GM23338 (cell line): ENCODE results near the gene ERN1. TPM values are rescaled to one million over a fixed set of nuclear protein-coding genes. Genes with fewer than 3 reads are reported as not detected.

Experiments used
- ATAC-seq: fragments of 200-7000 bp; cut with Tn5 transposase; 3 replicates; pipeline ENCODE4 v1.9.1; 2020
- DNase-seq: peaks from one replicate; pipeline ENCODE4 v3.0.0-alpha.2; 2015; ENCODE audit warnings: low spot score
- H2AFZ ChIP-seq: fragments of 200-600 bp; sonication (generic); 2 replicates; pipeline ENCODE4 v1.8.0; 2016; ENCODE audit warnings: antibody characterized with exemption, mild to moderate bottlenecking, moderate library complexity
- H3F3A ChIP-seq: fragments of 200-600 bp; sonication (generic); replicated peaks from 2 replicates; pipeline ENCODE4 v1.8.0; 2017; ENCODE audit warnings: antibody characterized with exemption, mixed run types, low read depth
- H3K27ac ChIP-seq: fragments of 200-600 bp; sonication (generic); 2 replicates; pipeline ENCODE4 v1.6.1; 2016; ENCODE audit warnings: low read depth
- H3K27me3 ChIP-seq: fragments of 200-600 bp; sonication (generic); 2 replicates; pipeline ENCODE4 v1.8.0; 2016; ENCODE audit warnings: mild to moderate bottlenecking, mixed run types, moderate library complexity; ENCODE audit not compliant: insufficient read depth
- H3K36me3 ChIP-seq: fragments of 200-600 bp; sonication (generic); 2 replicates; pipeline ENCODE4 v1.8.0; 2016; ENCODE audit warnings: mild to moderate bottlenecking; ENCODE audit not compliant: insufficient read depth
- H3K4me1 ChIP-seq: fragments of 200-600 bp; sonication (generic); 2 replicates; pipeline ENCODE4 v1.8.0; 2016; ENCODE audit warnings: mild to moderate bottlenecking, moderate library complexity; ENCODE audit not compliant: insufficient read depth
- H3K4me2 ChIP-seq: fragments of 200-600 bp; sonication (generic); 2 replicates; pipeline ENCODE4 v1.7.1; 2017; ENCODE audit warnings: mixed run types
- H3K4me3 ChIP-seq: fragments of 200-600 bp; sonication (generic); 2 replicates; pipeline ENCODE4 v1.6.1; 2016; ENCODE audit warnings: mixed run types
- H3K79me2 ChIP-seq: fragments of 200-600 bp; sonication (generic); replicated peaks from 2 replicates; pipeline ENCODE4 v1.8.0; 2017; ENCODE audit warnings: mild to moderate bottlenecking; ENCODE audit not compliant: insufficient read depth
- H3K9me2 ChIP-seq: fragments of 200-600 bp; sonication (generic); 2 replicates; pipeline ENCODE4 v1.8.0; 2017; ENCODE audit not compliant: insufficient read depth
- H4K20me1 ChIP-seq: fragments of 200-600 bp; sonication (generic); replicated peaks from 2 replicates; pipeline ENCODE4 v1.8.0; 2017; ENCODE audit warnings: mild to moderate bottlenecking; ENCODE audit not compliant: insufficient read depth
- H3K27ac Mint-ChIP-seq: 2 replicates; pipeline ENCODE4 v1.8.0; 2020; ENCODE audit warnings: inconsistent platforms, mild to moderate bottlenecking, moderate library complexity, mixed read lengths
- H3K27me3 Mint-ChIP-seq: 3 replicates; pipeline ENCODE4 v1.8.0; 2022; ENCODE audit warnings: low read depth, mild to moderate bottlenecking, moderate library complexity, mixed read lengths, inconsistent platforms; ENCODE audit not compliant: insufficient read depth, poor library complexity
- H3K36me3 Mint-ChIP-seq: 3 replicates; pipeline ENCODE4 v1.8.0; 2021; ENCODE audit warnings: low read depth, mild to moderate bottlenecking, inconsistent platforms, moderate library complexity, mixed read lengths
- H3K4me1 Mint-ChIP-seq: 3 replicates; pipeline ENCODE4 v1.8.0; 2020; ENCODE audit warnings: mild to moderate bottlenecking, inconsistent platforms, mixed read lengths
- H3K4me3 Mint-ChIP-seq: 3 replicates; pipeline ENCODE4 v1.8.0; 2021; ENCODE audit warnings: moderate library complexity, mild to moderate bottlenecking, inconsistent platforms, mixed read lengths
- H3K9me3 Mint-ChIP-seq: 3 replicates; pipeline ENCODE4 v1.8.0; 2020; ENCODE audit warnings: moderate library complexity, mild to moderate bottlenecking, inconsistent platforms, mixed read lengths
- CREB1 ChIP-seq: fragments of 250-450 bp; sonication (Bioruptor Pico); IDR thresholded peaks from 2 replicates; pipeline ENCODE4 v1.5.0; 2020; ENCODE audit warnings: low read depth, mild to moderate bottlenecking, moderate library complexity
- EZH2 ChIP-seq: fragments of 200-600 bp; sonication (generic); IDR thresholded peaks from one replicate; pipeline ENCODE4 v1.8.0; 2017; ENCODE audit warnings: antibody characterized with exemption, mild to moderate bottlenecking, low read depth; ENCODE audit not compliant: unreplicated experiment
- EZH2phosphoT487 ChIP-seq: fragments of 200-600 bp; sonication (generic); IDR thresholded peaks from one replicate; pipeline ENCODE4 v1.8.1; 2018; ENCODE audit warnings: antibody characterized with exemption; ENCODE audit not compliant: unreplicated experiment
- POLR2AphosphoS5 ChIP-seq: IDR thresholded peaks from 2 replicates; pipeline ENCODE4 v1.6.1; 2016; ENCODE audit warnings: antibody characterized with exemption, low read depth
- ZNF114 ChIP-seq: fragments of 250-450 bp; sonication (Bioruptor Pico); IDR thresholded peaks from 2 replicates; pipeline ENCODE4 v1.5.0; 2020; ENCODE audit warnings: mild to moderate bottlenecking, moderate library complexity
- ZNF462 ChIP-seq: fragments of 250-450 bp; sonication (Bioruptor Pico); IDR thresholded peaks from 2 replicates; pipeline ENCODE4 v1.5.0; 2020; ENCODE audit warnings: mild to moderate bottlenecking, moderate library complexity
- polyA plus RNA-seq: library from polyadenylated mRNA; unstranded; fragments of >200 nt; fragmentation: Nextera tagmentation; extraction: Ambion mirVana; gene quantifications from 2 replicates; pipeline ENCODE4 v1.2.1, GENCODE V29; 2016
- total RNA-seq: library from RNA; depleted of rRNA; stranded (reverse); fragments of >200 nt; shearing (Covaris generic); gene quantifications from 2 replicates; pipeline ENCODE4 v1.2.3, GENCODE V29; 2014

The ERN1 gene
- total and polyA plus RNA-seq, 2 experiments from 2014 or later = 5.9 to 7.5 TPM

DNA sequence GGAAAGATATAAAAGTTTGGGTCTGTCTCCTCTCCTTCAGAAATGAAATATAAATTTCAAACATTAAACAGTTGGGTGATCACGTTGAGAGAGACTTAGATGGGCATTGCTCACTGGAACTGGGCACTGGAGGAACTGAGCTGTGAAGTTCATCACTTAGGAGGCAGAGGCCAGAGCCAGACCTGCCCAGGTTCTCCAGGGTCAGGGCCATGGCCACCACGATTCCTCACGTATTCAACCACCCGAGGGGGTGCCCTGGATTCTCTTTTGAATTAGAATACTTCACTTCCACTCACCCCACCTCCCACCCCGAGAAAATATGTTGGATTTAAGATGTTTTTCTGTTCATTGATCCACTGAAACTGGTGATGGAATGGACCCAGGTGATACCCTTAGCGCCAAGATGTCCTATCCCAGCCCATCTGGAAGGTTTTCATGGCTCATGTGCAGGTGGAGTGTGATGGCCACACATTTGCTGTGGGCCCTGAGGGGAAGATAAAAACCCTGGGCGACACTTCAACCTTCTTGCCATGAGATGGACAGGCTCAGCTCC, 125.7 kb downstream of the ERN1 start (continued):
- no peak for TF ChIP-seq ZNF114 (CRISPR knock-in tag)
- no peak for TF ChIP-seq CREB1 (CRISPR knock-in tag)
- no peak for TF ChIP-seq ZNF462

- H3K27ac Mint-ChIP-seq = no peak overlapping the region
- H3K4me1 ChIP-seq = 0 out of 2 replicates have a peak, but pooled peaks cover 4% of the 10 kb centered on the region
- H3K4me3 Mint-ChIP-seq = no peak overlapping the region
- no peaks in the 10 kb centered on the region for H4K20me1 ChIP-seq
- no peak overlapping the region for H2AFZ ChIP-seq
- H3K27ac ChIP-seq = no peak overlapping the region
- peaks cover 11% of the 10 kb centered on the region; the same call in 1 of the 2 replicates for H3K27me3 ChIP-seq
- H3K27me3 Mint-ChIP-seq = peaks cover 23% of the 10 kb centered on the region
- H3K79me2 ChIP-seq = no peaks in the 10 kb centered on the region
- H3K9me3 Mint-ChIP-seq = no peaks in the 10 kb centered on the region; the same call in 2 of the 3 replicates
- H3K9me2 ChIP-seq = no peaks in the 10 kb centered on the region
- DNase-seq (no peak), ATAC-seq (no peak)
- no peaks in the 10 kb centered on the region for H3F3A ChIP-seq
- no peak overlapping the region for H3K4me2 ChIP-seq
- peaks cover 20% of the 10 kb centered on the region for H3K4me1 Mint-ChIP-seq
- H3K36me3 ChIP-seq = no peaks in the 10 kb centered on the region
- no peak overlapping the region for H3K4me3 ChIP-seq
- no peaks in the 10 kb centered on the region for H3K36me3 Mint-ChIP-seq
- no peak for TF ChIP-seq EZH2
- no peak for TF ChIP-seq ZNF462
- TF ChIP-seq POLR2AphosphoS5 = no peak
- TF ChIP-seq EZH2phosphoT487 = no peak
Observed at GRCh38 chr17:64003526-64004121, 126.3 kb downstream of the ERN1 start.
